PFSK-1 (cell line): ENCODE measurements around the gene LRRFIP2.

Source experiments
- FOXP2 ChIP-seq: optimal IDR thresholded peaks from 2 replicates; pipeline ENCODE3; 2011; ENCODE audit warnings: borderline replicate concordance, control low read depth, inconsistent platforms; ENCODE audit not compliant: insufficient read depth; ENCODE audit errors: extremely low read length, extremely low read depth
- POLR2AphosphoS5 ChIP-seq: IDR thresholded peaks from 2 replicates; pipeline ENCODE4 v1.6.1; 2012; ENCODE audit warnings: low read depth, mild to moderate bottlenecking, control low read depth, low read length, moderate library complexity
- REST ChIP-seq, 2 experiments: IDR thresholded peaks; 2 replicates each; pipeline versions ENCODE4 v1.6.1 to v1.8.0; 2011 to 2012; ENCODE audit warnings: low read depth in 2 of 2, low read length in 2 of 2, control low read depth in 1 of 2, inconsistent platforms in 1 of 2, mild to moderate bottlenecking in 1 of 2, moderate library complexity in 1 of 2; ENCODE audit not compliant: insufficient read depth in 1 of 2
- SIN3A ChIP-seq: IDR thresholded peaks from 2 replicates; pipeline ENCODE4 v1.6.1; 2012; ENCODE audit warnings: mild to moderate bottlenecking, low read length, moderate library complexity, borderline replicate concordance; ENCODE audit not compliant: insufficient read depth
- TAF1 ChIP-seq: IDR thresholded peaks from 2 replicates; pipeline ENCODE4 v1.6.1; 2012; ENCODE audit warnings: low read length, control low read depth, borderline replicate concordance; ENCODE audit not compliant: insufficient read depth

The LRRFIP2 gene

GRCh38 chr3:37117548-37117947 lies 56.8 kb downstream of the LRRFIP2 start:
- TF ChIP-seq REST (IDR thresholded peaks at IDR 0.05; ENCODE audit: insufficient read depth in 1 of 2, low read depth in 2 of 2, low read length in 2 of 2) (no peak), TAF1 (no peak), SIN3A (no peak), POLR2AphosphoS5 (no peak), FOXP2 (no peak)

- no peak for TF ChIP-seq REST (IDR thresholded peaks at IDR 0.05; ENCODE audit: insufficient read depth in 1 of 2, low read depth in 2 of 2, low read length in 2 of 2)
- no peak for TF ChIP-seq POLR2AphosphoS5
These were observed 57.4 kb downstream of the LRRFIP2 start for GRCh38 chr3:37116998-37117397.

GRCh38 chr3:37115446-37115845 lies 58.9 kb downstream of the LRRFIP2 start:
- no peak for TF ChIP-seq FOXP2
- no peak for TF ChIP-seq SIN3A
- no peak for TF ChIP-seq TAF1
- no peak for TF ChIP-seq POLR2AphosphoS5
- TF ChIP-seq REST (IDR thresholded peaks at IDR 0.05; ENCODE audit: insufficient read depth in 1 of 2, low read depth in 2 of 2, low read length in 2 of 2) = no peak

GRCh38 chr3:37114251-37115145 lies 59.9 kb downstream of the LRRFIP2 start:
- TF ChIP-seq FOXP2 = no peak
- no peak for TF ChIP-seq TAF1
- no peak for TF ChIP-seq SIN3A
- no peak for TF ChIP-seq REST (IDR thresholded peaks at IDR 0.05; ENCODE audit: insufficient read depth in 1 of 2, low read depth in 2 of 2, low read length in 2 of 2)
- TF ChIP-seq POLR2AphosphoS5 = no peak

- TF ChIP-seq TAF1 (no peak), POLR2AphosphoS5 (no peak), REST (IDR thresholded peaks at IDR 0.05; ENCODE audit: insufficient read depth in 1 of 2, low read depth in 2 of 2, low read length in 2 of 2) (no peak), SIN3A (no peak), FOXP2 (no peak)
These were observed 61.4 kb downstream of the LRRFIP2 start for GRCh38 chr3:37112987-37113386.
